H1 (cell line): ENCODE measurements around the gene TRAK1. TPM values are rescaled to one million over a fixed set of nuclear protein-coding genes. Genes with fewer than 3 reads are reported as not detected.

ENCODE experiments used
- CHD2 ChIP-seq: IDR thresholded peaks from 2 replicates; pipeline ENCODE4 v1.6.1; 2012; ENCODE audit warnings: low read length, improper control_type of control experiment
- EP300 ChIP-seq, 2 experiments: IDR thresholded peaks; 1 replicate in 1 of 2; 2 replicates in 1 of 2; pipeline ENCODE4 v1.6.1; 2011 to 2012; ENCODE audit warnings: low read depth in 2 of 2, low read length in 2 of 2, mild to moderate bottlenecking in 2 of 2, borderline replicate concordance in 1 of 2, inconsistent platforms in 1 of 2, moderate library complexity in 1 of 2
- RXRA ChIP-seq: IDR thresholded peaks from 2 replicates; pipeline ENCODE4 v1.6.1; 2011; ENCODE audit warnings: low read depth, mild to moderate bottlenecking, low read length, moderate library complexity; ENCODE audit not compliant: insufficient read depth
- polyA plus RNA-seq, 7 experiments: library from polyadenylated mRNA; depleted of rRNA in 3 of 7; stranded (reverse) in 5 of 7; unstranded in 2 of 7; fragments of >200 nt in 5 of 7; fragments of 200-250 nt in 2 of 7; gene quantifications; 1 replicate in 5 of 7; 2 replicates in 1 of 7; 4 replicates in 1 of 7; pipeline versions ENCODE4 v1.2.1 to v1.2.3, GENCODE V29; 2011 to 2013; ENCODE audit warnings: missing spikeins in 2 of 7, mixed read lengths in 2 of 7
- total RNA-seq: library from RNA; stranded (reverse); fragmentation: NEBNext Ultra II Directional; extraction: Animal tissue kit (Norgen Biotek cat#: 25700); gene quantifications from 2 replicates; pipeline ENCODE4 v1.2.1, GENCODE V29; 2021

TRAK1 gene
- total and polyA plus RNA-seq, 2 of the 8 experiments (the other 6 are each of a cell fraction or from before 2014, with no cell fraction given) = 21.3 to 32.7 TPM

- TF ChIP-seq RXRA = no peak
- TF ChIP-seq EP300 (IDR thresholded peaks at IDR 0.05; ENCODE audit: borderline replicate concordance in 1 of 2, low read depth in 2 of 2, low read length in 2 of 2) = no peak
- TF ChIP-seq CHD2 = no peak
- TF ChIP-seq, all 59 proteins: peak for 0
Observed at GRCh38 chr3:42180901-42181300, 89.7 kb downstream of the TRAK1 start (continued).
